Measurements from ENCODE around the gene PTPRD. TPM values are rescaled to one million over a fixed set of nuclear protein-coding genes. Genes with fewer than 3 reads are reported as not detected.

Gene PTPRD
- total RNA-seq, 1 experiment from 2014 or later = not detected

DNA sequence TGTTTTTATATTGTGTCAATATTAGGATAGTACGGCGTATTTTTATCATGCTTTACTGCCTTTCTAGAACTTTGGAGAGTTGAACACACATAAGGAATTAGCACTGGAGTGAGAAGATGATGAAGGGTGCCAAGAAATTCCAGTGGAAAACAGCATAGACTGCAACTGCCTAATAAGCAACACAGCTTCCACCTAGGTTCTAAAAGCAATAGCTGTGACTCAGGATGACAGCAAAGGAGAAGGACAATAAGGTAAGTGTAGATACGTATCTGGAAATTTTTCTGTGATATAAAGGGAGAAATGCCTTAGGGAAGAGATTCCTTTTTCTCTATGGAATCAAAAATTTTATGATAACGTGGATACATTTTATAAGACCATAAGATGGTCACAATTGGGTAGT is 7.4 kb downstream of the PTPRD start:
- Mint-ChIP-seq H3K4me3 (ENCODE audit: unreplicated experiment) (no peak overlapping the region), H3K9me3 (ENCODE audit: unreplicated experiment) (no peaks in the 10 kb centered on the region), H3K27me3 (ENCODE audit: insufficient read depth, unreplicated experiment) (peaks cover 87% of the 10 kb centered on the region), H3K27ac (ENCODE audit: low read depth, unreplicated experiment) (no peak overlapping the region), H3K36me3 (ENCODE audit: insufficient read depth, unreplicated experiment) (no peaks in the 10 kb centered on the region), H3K4me1 (ENCODE audit: insufficient read depth, unreplicated experiment) (no peaks in the 10 kb centered on the region)
- BruUV-seq (replicated peaks) = no TSS peak
- TF ChIP-seq CTCF (IDR thresholded peaks at IDR 0.05; ENCODE audit: unreplicated experiment) = no peak
- intact Hi-C loops (cut with micrococcal nuclease) = no loop called here
- no peak for DNase-seq (ENCODE audit: unreplicated experiment)
- ChIA-PET CTCF (no interaction called here), POLR2A (no interaction called here)

DNA sequence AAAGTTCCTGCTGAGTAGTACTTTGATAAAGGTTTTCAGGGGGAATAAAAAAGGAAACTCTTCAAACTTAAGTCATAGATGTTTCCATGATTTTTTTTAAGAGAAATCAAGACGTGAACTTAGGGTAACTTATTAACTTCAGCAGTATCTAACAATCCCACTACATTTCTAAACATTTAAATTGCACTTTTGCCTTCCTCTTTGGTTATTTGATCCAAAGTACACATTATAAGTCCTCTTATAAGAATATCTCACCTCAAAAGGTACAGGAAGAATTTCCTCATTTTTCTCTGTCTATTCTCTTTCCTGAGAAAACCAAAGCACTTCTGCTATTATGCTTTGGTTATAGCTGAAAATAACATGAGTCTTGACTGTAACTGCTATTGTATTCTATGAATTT is 7.9 kb downstream of the PTPRD start:
- CTCF ChIA-PET = interaction anchor here (0.7 kb wide), 1 partner anchor 13 kb away, joined by 3 read pairs; no protein-coding TSS in a partner anchor

DNA sequence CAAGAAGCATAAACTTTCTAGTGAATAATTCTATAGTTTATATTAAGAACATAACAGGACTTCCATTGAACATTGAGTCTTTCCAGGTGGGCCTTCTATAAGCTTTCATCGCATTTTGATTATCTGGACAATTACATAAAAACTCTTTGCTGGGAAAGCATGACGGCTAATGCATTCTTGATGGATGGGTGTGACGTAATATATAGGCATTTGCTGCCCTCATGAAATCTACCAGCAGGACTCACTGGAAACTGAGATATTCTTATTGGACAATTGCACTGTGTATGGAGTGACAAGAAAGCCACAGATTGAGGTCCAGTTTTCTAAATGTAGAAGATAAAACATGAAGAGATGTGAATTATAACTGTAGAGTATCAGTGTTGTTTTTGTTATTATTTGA is 15.0 kb downstream of the PTPRD start:
- Mint-ChIP-seq H3K4me3 (ENCODE audit: unreplicated experiment) (no peak overlapping the region), H3K36me3 (ENCODE audit: insufficient read depth, unreplicated experiment) (no peaks in the 10 kb centered on the region), H3K9me3 (ENCODE audit: unreplicated experiment) (no peaks in the 10 kb centered on the region), H3K4me1 (ENCODE audit: insufficient read depth, unreplicated experiment) (no peaks in the 10 kb centered on the region), H3K27me3 (ENCODE audit: insufficient read depth, unreplicated experiment) (peaks cover 72% of the 10 kb centered on the region), H3K27ac (ENCODE audit: low read depth, unreplicated experiment) (no peak overlapping the region)
- intact Hi-C loops (cut with micrococcal nuclease) = no loop called here
- ChIA-PET CTCF (interaction anchor here (0.9 kb wide), 1 partner anchor 232 kb away, joined by 3 read pairs; no protein-coding TSS in a partner anchor), POLR2A (no interaction called here)
- no TSS peak for BruUV-seq (replicated peaks)
- DNase-seq (ENCODE audit: unreplicated experiment) = no peak
- no peak for TF ChIP-seq CTCF (IDR thresholded peaks at IDR 0.05; ENCODE audit: unreplicated experiment)

More for the DNA sequence above, 7.9 kb downstream of the PTPRD start:
- intact Hi-C loops (cut with micrococcal nuclease) = no loop called here
- H3K36me3 Mint-ChIP-seq (ENCODE audit: insufficient read depth, unreplicated experiment) = no peaks in the 10 kb centered on the region
- no peak for DNase-seq (ENCODE audit: unreplicated experiment)
- H3K9me3 Mint-ChIP-seq (ENCODE audit: unreplicated experiment) = no peaks in the 10 kb centered on the region
- TF ChIP-seq CTCF (IDR thresholded peaks at IDR 0.05; ENCODE audit: unreplicated experiment) = no peak
- no peaks in the 10 kb centered on the region for H3K4me1 Mint-ChIP-seq (ENCODE audit: insufficient read depth, unreplicated experiment)
- peaks cover 87% of the 10 kb centered on the region for H3K27me3 Mint-ChIP-seq (ENCODE audit: insufficient read depth, unreplicated experiment)
- H3K4me3 Mint-ChIP-seq (ENCODE audit: unreplicated experiment) = no peak overlapping the region
- no peak overlapping the region for H3K27ac Mint-ChIP-seq (ENCODE audit: low read depth, unreplicated experiment)
- POLR2A ChIA-PET = no interaction called here
- BruUV-seq (replicated peaks) = no TSS peak

GRCh38 chr9:10594482-10594881 is 18.3 kb downstream of the PTPRD start:
- no peaks in the 10 kb centered on the region for H3K36me3 Mint-ChIP-seq (ENCODE audit: insufficient read depth, unreplicated experiment)
- intact Hi-C loops (cut with micrococcal nuclease) = no loop called here
- CTCF ChIA-PET = no interaction called here
- DNase-seq (ENCODE audit: unreplicated experiment) = no peak
- H3K4me3 Mint-ChIP-seq (ENCODE audit: unreplicated experiment) = no peak overlapping the region
- POLR2A ChIA-PET = interaction anchor here (0.6 kb wide), 1 partner anchor 764 kb away, joined by 4 read pairs; no protein-coding TSS in a partner anchor
- BruUV-seq (replicated peaks) = no TSS peak
- TF ChIP-seq CTCF (IDR thresholded peaks at IDR 0.05; ENCODE audit: unreplicated experiment) = no peak
- H3K9me3 Mint-ChIP-seq (ENCODE audit: unreplicated experiment) = peaks cover 1% of the 10 kb centered on the region
- no peaks in the 10 kb centered on the region for H3K4me1 Mint-ChIP-seq (ENCODE audit: insufficient read depth, unreplicated experiment)
- H3K27ac Mint-ChIP-seq (ENCODE audit: low read depth, unreplicated experiment) = no peak overlapping the region
- peaks cover 58% of the 10 kb centered on the region for H3K27me3 Mint-ChIP-seq (ENCODE audit: insufficient read depth, unreplicated experiment)
